HG03139 (cell line): ENCODE measurements around the gene COL5A1.
"Not testable (repeated sequence)": the region's sequence is repeated elsewhere in the genome, so short reads cannot be mapped to it uniquely, and the experiment has no call there.

Source experiments
- ATAC-seq: cut with Tn5 transposase; IDR thresholded peaks from one replicate; pipeline ENCODE4 v1.9.1; 2021; ENCODE audit not compliant: unreplicated experiment

Gene COL5A1

DNA sequence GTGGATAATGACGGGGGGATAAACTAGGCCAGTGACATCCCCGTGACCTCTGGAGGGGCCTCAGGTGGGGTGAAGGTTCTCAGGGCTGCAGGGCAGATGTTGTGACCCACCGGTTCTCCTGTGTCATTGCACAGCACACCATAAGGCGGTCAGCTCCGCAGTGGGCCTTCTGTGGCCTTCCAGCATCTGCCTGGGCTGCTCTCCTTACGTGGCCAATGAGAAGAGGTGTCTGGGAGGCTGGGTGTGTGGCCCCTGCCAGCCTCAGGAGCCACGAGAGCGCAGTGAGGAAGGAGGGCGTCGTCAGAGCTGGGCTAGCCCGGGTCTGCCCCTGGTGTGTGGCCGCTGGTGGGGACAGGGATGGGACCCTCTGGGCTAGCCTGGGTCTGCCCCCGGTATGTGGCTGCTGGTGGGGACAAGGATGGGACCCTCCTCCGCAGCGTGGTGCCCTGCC is 48.7 kb downstream of the COL5A1 start:
- no peak for ATAC-seq

DNA sequence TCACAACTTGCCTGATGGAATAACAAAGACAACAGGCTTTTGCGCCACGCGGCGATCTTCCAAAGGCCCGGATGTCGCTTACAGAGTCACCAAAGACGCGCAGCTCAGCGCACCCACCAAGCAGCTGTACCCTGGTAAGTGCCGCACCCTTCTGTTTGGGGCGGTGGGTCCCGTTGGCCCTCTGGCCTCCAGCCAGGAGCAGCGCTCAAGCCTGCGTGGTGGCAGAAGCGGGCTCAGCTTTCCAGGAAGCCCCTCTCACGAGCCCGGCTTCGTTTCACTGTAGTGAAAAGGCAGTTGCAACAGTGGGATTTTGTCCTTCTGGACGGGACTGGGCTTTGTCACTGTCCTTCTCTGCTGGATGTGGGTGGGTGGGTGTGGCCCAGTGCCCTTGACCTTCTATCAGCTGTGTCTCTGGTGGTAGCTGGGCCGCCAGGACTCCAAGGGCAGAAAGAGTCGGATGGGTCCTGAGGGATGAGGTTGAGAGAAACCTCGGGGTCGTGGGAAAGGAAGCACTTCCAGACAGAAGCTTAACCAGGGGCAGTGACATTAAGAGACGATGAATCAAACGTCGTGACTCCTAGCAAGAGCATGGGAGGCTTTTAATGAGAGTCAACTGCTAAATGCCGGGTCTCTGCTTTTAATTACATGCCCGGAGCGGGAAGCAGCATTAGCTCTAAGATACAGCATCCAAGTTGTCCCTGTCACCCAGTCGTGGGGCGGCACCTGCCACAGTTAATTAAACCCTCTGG is 49.5 kb downstream of the COL5A1 start:
- ATAC-seq, result no peak

DNA sequence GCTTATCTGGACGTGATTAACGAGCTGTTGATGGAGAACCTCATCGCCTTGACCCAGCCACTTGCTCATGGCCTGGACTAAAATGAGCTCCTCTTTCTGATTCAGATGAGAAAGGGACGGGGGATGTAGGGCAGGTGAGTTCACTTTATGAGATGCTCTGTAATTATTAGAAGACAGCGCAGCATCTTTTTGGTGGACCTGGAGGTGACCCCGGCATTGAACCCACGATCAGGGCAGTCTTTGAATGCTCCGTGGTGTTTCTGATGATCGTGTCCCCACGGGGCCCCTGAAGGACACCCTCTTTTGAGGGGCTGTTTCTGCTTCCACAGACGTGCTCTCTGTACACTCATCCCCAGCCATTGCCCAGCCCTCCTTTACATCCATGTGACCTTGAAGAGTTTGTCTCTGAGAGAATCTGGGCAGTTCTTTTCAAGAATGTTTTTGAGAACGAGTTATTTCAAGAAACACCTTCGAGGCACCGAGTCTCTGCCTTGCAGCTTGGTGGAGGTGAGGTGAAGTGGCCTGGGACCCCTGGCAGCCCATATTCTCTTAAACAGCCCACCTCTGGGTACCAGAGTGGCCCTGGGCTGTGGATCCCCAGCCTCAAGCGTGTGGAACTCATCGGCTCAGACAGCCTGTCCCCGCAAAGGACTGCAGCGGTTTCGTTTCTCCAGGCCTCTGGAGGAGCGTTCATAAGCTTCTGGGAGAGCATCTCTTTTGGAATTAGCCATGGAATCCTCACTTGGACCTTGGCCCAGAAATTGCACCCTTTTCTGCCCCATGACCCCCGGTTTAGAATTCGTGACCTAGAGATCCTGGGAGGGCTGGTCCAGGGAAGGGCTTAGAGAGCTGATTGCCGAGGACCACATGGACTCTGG is 50.3 kb downstream of the COL5A1 start:
- no peak for ATAC-seq

DNA sequence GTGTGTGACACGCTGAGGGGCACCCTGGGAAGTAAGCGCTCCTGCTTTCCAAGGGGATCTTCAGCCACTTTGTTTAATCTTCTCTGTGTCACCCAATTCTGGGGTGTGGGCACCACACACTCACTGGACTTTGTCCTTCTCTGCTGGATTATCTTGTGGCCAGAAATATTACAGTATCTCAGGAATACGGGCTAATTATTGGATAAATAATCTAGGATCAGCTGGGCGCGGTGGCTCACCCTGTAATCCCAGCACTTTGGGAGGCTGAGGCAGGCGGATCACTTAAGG is 50.9 kb downstream of the COL5A1 start:
- no peak for ATAC-seq

DNA sequence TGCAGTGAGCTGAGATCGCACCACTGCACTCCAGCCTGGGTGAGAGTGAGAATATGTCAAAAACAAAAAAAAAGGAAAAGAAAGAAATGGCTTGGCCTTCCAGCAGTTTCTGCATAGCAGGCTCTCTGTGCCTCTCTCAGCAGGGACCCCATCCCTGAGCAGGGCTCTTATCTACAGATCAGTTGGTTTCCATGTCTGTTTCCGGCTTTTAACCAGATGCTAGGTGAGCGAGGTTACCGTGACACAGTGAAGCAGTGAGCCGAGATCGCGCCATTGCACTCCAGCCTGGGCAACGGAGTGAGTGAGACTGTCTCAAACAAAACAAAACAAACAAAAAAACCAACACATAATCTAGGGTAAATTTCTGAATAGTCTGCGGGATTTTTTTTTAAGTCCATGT is 51.4 kb downstream of the COL5A1 start:
- no peak for ATAC-seq

DNA sequence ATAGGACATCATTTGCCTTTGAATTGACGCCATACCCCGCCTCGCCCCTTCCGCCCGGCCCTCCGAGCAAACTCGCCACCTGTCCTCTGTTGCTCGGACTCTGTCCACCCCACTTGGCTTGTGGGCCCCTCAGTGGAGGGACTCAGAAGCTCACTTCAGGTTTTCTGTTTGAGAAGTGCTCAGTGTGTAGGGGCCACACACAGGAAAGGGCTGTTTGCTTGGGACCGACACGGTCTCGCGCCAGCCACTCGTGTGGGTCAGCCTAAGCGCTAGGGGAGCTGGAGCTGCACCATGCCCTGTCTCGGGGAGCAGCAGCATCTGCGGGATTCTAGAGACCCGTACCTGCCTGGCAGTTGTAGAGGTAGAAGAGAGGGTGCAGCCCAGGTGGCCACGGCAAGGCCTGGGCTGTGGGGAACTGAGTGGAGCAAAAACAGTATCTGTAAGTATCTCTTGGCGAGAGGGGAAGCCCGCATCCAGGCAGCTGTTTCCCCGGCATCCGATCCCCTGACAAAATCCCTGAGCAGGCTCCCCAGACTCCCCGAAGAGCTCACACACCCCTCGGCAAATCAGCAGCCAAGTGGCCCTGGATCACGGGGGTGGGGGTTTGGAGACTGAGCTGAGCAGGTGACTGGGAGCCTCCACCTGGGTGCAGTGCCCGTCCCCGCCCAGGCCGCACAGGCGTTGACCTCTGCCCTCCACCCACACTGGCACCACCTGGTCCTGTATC is 52.2 kb downstream of the COL5A1 start:
- ATAC-seq, result no peak

DNA sequence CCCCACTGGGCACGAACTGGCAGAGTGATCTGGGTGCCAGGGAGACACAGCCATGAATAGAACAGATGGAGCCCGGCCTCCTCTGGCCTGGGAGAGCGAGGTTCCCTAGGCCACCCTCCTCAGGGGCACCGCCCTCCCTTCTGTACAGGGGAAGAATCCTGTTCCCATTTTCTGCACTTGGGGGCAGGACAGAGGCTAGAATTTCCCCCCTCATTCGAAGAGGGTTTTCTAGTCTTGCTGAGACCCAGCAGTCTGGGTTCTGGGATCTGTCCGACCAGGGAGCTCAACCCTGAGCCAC is 52.7 kb downstream of the COL5A1 start:
- no peak for ATAC-seq

DNA sequence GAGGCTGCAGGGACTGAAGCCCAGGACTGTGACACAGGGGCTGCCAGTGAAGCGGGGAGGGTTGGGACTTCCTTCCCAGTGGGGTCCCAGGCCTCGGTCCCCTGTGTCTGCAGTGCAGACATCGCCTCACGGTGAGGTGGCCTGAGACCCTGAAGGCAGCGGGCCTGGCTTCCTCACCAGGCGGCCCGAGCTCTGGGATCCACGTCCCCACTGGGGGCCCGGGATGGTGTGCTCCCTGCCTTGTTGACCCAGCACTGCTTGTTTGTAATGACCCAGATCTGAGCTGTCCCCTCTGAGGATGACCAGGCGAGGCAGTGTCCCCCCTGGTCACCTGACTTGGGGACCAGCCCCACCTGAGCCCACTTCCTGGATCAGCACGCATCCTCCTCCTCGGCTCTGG is 53.1 kb downstream of the COL5A1 start:
- ATAC-seq, result no peak

DNA sequence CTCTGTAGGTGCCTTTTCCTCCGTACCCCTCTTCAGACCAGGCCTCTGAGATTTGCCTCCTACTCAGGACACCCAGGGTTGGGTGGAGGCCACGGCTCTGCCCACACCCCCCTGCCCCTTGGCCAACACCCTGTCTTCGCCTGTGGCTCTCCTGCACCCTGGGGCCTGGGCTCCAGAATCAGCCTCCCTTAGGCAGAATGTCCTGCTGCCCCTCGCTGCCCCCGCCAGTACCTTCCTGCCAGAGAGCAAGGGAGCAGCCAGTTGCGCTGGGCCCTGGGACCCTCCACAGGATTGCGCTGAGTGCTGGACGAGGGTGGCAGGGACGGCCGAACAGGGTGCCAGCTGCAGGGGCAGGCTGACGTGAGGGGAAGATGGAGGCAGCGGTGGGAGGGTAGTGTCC is 53.5 kb downstream of the COL5A1 start:
- ATAC-seq, result no peak

DNA sequence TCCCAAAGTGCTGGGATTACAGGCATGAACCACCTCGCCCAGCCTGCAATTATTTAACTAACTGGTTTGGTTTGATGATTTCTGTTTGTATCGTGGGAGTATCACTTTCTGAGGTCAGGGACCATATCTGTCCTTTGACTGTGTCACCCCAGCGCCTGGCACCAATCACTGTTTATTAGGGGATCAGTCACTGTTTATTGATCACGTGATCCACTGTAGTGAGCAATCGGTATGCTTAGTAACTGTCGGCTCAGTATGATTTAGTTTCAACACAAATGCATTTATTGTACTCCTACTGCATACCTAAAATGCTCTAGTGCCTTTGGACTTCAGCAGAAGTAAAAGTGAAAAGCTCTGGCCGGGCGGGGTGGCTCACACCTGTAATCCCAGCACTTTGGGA is 54.8 kb downstream of the COL5A1 start:
- no peak for ATAC-seq

DNA sequence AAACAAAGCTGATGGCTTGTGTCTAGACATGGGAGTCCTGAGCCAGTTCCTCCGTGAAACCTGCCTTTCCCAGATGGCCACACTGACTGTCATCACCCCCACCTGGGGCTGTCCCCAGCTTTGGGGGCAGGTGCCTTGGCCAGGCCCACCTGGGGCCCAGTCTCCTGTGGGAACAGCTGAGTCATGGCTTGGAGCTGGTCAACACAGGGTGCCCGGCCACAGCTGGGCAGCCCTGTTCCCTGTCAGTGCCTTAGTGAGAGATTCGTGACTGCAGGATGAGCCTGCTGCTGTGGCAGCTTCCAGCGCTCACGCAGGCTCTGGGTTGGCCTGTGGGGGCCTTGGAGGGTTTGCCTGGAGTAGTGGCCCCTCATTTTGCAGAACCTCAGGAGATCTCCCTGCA is 56.5 kb downstream of the COL5A1 start:
- no peak for ATAC-seq

DNA sequence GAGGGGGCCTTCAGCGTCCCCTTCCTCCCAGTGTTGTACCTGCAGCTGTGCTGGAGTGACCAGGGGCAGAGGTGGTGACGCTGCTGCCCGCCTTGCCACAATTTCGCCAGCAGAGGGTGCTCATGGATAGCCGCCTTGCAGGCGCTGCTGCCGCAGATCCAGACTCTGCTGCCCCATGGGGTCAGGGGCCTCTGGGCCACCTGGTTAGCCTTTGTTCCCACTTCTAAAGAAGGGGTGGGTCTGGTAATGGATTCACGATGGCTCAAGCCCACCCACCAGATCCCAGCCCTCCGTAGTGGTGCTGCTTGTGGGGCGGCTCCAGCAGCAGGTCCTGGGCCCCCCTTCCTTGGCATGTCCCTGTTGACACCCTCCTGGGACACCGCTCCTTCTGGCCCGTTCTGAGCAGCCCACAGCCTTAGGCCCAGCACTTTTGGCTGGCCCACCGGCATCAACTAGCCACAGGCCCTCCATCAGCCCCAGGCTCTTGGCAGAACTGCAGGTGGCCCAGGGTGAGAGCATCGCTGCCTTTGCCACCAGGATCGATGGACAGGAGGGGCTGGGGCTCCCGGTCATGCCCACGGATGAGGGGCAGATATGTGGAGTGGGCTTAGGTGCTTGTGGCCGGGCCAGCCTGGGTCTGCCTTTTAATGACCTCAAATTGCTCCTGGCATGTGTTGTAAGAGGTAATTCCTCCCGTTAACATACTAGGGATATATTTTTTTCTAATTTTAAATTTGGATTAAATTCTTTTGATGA is 57.2 kb downstream of the COL5A1 start:
- ATAC-seq, result no peak

DNA sequence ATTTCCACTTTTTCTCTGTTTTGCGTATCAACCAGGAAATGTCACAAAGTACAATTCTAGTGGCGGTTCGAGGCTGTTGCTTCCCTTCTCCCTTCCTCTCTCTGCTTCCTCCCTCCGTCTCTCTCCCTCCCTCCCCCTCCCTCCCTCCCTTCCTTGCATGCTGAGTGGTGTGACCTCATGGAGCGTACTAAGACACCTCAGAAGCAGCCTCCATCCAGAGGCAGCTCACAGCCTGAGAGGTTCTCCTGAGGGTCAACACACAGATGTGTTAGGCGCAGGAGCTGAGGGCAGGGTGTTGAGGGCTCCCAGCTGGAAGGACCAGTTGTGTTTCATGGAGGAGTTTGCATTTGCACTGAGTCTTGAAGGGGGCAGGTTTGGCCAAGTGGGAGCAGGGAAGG is 57.7 kb downstream of the COL5A1 start:
- ATAC-seq, result no peak

DNA sequence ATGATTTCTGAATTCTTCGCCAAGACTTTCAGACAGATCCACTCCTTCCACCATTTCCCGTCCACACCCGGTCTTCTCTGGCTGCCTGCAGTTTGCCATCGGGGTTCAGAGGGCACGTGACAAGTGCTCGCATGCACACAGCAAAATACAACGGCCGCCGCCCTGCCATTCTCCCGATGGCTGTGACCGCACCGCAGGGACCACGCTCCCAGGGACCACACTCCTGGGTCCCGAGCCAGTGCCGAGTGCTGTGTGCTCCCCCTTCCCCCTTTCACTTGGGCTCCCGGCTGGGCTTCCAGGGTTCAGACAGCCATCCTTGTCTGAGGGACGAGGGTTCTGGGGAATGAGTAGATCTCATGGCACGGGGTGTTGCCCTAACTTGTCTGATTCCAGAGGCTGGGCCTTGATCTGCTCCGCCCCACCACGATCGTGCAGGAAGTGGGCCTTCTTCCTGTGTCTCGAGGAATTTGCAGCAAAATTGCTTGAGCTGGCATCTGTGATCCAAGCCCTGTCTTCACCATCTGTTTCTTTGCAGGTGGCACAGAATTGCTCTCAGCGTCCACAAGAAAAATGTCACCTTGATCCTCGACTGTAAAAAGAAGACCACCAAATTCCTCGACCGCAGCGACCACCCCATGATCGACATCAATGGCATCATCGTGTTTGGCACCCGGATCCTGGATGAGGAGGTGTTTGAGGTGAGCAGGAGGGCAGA is 59.2 kb downstream of the COL5A1 start:
- no peak for ATAC-seq

DNA sequence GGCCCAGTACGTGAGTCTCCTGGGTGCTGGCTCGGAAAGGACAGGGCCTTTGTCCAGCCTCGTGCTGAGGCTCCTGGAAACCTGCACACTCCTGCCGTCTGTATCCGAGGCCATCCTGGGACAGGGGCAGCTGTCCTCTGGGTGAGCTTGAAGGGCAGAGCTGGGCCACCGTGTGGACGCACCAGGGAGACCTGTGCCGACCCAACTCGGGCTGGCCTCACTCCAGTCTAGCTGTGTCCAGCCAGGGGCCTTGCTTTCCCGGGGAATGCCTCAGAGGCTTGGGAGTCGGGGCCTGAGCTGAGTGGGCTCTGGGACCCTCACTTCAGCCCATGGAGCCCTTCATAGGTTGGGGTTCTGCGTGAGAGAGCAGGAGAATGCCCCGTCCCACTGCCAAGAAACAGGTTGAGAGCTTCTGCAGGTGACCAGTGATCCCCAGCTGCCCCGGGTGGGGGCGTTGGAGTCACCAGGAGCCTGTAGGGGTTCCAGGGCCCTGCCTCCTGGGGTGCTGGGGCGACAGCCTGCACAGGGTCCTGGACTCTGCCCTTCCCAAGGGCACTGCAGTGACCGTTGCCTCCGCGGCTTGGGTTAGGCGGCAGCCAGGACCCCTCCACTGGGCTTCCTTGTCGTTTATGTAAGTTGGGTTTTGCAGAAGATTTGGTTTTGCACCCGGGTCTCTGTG is 60.1 kb downstream of the COL5A1 start:
- ATAC-seq, result no peak

DNA sequence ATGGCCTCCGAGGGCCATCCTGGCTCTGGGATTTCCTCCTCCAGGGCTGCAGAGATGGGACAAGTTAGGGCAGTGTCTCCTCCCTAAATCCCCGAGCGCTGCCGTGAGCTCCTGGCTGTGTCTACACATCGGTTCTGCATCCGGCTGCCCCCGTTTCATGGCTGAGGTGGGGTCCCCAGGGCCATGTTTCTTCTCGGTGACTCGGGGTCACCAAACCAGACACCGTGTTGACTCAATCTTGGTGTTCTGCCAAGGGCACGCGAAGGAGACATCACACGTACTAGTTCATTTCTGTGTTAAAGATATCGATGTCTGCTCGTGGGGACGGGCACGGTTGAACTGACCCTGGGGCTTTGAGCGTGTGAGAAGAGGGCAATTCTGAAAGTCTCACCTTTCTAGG is 60.7 kb downstream of the COL5A1 start:
- ATAC-seq, result no peak

DNA sequence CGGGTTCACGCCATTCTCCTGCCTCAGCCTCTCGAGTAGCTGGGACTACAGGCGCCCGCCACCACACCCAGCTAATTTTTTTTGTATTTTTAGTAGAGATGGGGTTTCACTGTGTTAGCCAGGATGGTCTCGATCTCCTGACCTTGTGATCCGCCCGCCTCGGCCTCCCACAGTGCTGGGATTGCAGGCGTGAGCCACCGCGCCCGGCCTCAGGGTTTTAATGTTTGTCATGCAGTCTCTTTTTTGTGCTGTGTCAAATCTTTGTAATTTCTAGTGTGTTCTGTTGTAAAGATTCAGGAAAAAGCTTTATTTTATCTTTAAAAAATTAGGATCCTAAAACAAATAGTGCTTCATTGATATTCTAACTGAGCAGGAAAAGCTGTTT is 62.1 kb downstream of the COL5A1 start:
- ATAC-seq, result not testable (repeated sequence)

DNA sequence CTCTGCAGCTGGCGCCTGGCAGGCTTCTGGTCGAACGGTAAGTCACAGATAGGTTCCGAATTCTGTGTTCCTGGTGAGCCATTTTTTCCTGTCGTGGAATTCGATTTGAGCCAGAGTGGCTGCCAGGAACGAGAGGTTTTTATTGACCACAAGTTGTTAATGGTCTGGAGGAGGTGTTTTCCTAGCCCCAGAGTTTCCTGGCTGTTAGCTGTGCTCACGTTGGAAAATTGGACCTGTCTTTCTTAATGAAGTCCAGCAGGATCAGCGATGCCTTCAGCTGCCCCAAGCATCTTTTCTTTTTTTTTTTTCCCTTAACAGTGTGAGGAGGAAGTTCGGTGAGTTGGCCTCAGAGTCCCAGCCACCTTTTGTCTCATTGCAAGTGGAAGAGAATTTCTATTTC is 62.9 kb downstream of the COL5A1 start:
- no peak for ATAC-seq

DNA sequence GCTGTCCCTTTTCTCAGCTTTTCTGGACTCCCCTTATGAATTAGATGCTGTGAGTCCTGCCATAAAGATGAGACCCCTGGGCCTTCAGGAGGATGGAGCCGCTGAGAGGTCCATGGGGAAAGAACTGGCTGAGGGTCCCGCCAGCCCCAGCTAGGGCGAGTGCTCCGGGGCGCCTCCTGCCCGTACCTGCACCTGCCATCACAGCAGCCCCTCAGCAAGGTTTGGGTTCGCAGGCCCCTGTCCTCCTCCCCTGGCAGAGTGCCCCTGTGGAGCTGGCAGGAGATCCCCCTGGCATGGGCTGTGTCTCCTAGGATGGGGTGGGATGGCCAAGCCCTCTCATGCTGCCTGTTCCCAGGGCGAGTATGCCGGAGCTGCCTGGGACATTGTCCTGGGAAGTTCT is 64.2 kb downstream of the COL5A1 start:
- no peak for ATAC-seq

DNA sequence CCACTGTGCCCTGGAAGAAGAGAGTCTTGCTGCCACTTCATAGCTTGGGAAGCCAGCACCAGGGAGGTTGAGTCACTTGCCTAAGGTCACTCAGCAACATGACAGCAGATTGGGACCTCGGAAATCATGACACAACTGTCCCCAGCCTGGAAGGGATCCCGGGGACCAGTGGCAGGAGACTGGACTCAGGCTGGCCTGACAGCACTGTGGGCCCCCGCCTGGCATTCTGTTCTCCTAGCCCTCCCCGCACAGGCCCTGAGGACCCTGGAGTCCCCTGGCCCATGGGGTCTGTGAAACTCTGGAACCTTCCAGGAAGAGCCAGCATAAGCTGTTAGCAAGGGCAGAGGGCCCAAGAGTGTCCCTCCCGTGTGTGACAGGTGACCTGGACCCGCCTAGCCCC is 64.9 kb downstream of the COL5A1 start:
- no peak for ATAC-seq
